HG02642 (cell line): ENCODE measurements around the gene BIRC2.
"Not testable (repeated sequence)": the region's sequence is repeated elsewhere in the genome, so short reads cannot be mapped to it uniquely, and the experiment has no call there.

ENCODE experiments used
- ATAC-seq: cut with Tn5 transposase; IDR thresholded peaks from one replicate; pipeline ENCODE4 v1.9.1; 2021; ENCODE audit warnings: mild to moderate bottlenecking; ENCODE audit not compliant: unreplicated experiment, poor library complexity

The BIRC2 gene

DNA sequence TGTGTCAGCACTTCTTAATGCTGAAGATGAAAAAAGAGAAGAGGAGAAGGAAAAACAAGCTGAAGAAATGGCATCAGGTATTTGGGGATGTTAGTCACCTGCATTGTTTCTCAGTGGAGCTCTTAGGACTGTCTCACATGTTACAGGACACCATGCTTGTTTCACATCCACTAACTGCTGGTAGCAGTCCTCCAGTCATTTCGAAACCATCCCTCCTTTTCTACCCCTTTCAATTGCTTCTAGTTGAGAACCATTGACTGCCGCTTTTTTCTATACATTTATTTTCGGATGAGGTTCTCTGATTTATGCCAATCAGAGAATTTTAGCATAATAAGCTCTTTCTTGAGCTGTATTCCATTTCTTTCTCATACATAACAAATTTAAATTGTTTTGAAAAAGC lies 21.5 kb downstream of the BIRC2 start:
- peak; percentile 100 for ATAC-seq

- ATAC-seq, result not testable (repeated sequence)
These were observed 27.8 kb downstream of the BIRC2 start for GRCh38 chr11:102374633-102375424.

GRCh38 chr11:102375720-102376399 lies 28.8 kb downstream of the BIRC2 start:
- ATAC-seq, result no peak

DNA sequence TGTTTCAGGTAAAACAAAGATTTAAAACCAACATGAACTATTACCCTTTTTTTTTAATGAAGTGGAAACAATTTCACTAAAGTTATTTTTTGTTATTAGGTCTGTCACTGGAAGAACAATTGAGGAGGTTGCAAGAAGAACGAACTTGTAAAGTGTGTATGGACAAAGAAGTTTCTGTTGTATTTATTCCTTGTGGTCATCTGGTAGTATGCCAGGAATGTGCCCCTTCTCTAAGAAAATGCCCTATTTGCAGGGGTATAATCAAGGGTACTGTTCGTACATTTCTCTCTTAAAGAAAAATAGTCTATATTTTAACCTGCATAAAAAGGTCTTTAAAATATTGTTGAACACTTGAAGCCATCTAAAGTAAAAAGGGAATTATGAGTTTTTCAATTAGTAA lies 30.9 kb downstream of the BIRC2 start:
- no peak for ATAC-seq

DNA sequence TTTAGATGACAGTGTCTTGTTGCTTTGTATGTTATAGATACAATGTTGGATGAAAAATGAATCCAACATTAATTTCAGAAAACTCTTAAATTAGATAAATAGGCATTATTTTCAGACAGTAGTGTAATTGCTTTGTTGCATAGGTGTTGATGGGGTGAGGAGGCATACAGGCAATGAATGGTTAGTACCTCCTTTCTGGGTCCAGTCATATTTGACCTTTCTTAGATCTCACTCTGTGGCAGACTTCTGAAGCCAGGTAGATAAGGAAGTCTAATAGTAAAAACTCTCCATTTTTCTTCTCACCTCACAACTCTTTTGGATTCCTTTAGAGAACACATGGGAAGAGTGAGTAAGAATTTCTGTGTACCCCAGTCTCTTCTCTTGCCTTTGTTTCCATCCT lies 31.8 kb downstream of the BIRC2 start:
- no peak for ATAC-seq

- no peak for ATAC-seq
These were observed 35.4 kb downstream of the BIRC2 start for GRCh38 chr11:102382384-102382783.

GRCh38 chr11:102383839-102384238 lies 36.8 kb downstream of the BIRC2 start:
- ATAC-seq, result no peak

DNA sequence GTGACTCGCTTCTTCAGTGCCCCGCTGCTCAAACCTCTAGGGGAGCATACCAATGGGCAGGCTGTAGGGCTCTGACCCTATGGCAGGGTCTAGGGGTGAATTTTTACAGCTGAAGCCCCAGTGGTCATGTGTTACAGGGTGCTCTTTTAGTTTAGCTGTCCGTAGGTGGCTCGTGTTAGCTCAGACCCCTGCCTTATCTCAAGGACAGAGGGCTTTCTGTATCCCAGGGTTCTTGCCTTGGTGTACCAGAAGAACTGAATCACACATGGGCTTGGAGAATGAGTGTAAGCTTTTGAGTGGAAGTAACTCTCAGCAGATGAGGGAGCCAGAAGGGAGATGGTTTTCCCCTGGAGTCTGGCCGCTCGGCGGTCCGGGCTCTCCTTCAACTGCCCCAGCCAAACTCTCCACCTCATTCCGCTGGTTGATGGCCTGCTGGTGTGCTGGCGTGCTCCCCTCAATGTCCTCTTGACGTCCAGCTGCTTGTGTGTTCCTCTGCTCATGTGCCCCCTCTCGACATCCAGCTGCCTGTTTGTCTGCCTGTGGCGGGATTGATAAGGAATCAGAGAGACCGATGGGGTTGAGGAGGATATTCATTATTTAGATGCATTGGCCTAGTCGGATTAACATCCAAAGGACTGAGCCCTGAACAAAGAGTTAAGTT lies 37.5 kb downstream of the BIRC2 start:
- no peak for ATAC-seq

GRCh38 chr11:102385085-102386007 lies 38.3 kb downstream of the BIRC2 start:
- no peak for ATAC-seq

DNA sequence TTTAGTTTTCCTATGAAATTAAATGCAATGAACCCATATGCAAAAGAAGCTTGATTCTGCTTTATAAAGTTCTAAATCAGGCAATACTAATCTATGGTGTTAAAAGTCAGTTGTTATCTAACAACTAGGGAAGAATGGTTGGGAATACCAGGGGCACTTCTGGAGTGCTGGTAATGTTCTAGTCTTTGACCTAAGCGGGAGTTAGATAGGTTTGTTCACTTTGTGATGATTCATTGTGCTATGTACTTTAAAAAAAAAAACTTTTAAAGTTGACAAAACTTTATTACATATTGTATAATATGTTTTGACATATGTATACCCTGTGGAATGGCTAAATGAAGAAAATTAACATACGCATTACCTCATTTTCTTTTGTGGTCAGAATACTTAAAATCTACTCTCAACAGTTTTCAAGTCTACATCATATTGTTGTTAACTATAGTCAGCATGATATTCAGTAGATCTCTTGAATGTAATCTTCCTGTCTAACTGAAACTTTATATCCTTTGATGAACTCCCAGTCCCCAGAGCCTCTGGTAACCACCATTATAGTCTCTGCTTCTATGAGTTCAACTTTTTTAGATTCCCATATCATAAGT lies 39.2 kb downstream of the BIRC2 start:
- no peak for ATAC-seq

GRCh38 chr11:102387043-102387781 lies 40.2 kb downstream of the BIRC2 start:
- ATAC-seq, result no peak

GRCh38 chr11:102389253-102389652 lies 42.2 kb downstream of the BIRC2 start:
- ATAC-seq, result no peak

- ATAC-seq, result peak; percentile 85
These were observed 43.9 kb downstream of the BIRC2 start for GRCh38 chr11:102390667-102391465.

DNA sequence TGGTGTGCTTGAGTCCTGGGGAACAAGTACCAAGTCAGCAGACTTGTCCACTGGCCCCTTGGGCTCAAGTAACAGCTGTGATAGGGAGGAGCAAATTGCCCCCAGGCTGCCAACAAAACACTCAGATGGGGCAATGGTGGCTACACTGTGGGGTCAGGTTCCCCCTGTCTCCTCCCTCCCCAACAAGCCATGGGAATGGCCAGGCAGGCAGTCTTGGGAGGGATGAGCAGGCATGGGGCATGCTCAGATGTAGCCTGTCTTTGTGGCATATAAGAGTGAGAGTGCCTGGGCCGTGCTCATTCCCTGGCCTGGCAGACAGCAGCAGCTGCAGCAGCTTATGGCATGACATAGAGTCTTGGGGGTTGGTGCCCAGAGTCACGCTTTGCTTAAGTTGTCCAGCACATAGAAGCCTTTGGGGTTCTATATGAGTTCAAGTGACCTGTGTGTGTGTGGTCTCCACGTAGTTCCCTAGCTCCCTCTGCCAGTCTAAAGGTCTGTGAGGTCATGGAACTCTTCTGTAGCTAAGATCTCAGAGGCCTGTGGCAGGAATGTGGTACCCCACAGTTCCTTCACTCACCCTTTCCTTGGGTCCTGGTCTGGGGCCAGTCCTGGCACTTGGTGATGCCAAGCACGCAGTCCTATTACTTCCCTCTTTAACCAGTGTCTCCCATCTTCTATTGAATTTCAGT lies 44.7 kb downstream of the BIRC2 start:
- ATAC-seq, result no peak

DNA sequence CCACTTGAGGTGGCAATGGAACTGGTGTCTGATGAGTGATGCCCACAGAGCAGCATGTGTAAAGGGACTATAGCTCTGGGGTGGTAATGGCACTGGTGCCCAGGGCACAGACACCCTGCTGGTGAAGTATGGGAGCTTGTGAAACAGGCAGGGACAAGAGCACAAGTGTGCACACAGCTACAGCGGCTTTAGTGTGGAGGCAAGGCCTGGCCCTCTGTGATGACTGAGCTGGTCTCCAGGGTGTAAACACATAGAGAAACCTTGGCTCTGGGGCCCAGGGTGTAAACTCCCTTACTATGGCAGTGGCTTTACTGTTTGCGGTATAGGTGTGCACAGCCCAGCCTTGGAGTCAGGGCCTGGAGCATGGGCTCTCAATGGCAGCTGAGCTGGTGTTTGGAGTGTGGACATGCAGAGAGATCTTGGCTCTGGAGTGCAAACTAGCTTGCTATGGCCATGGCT lies 46.3 kb downstream of the BIRC2 start:
- no peak for ATAC-seq

GRCh38 chr11:102395720-102396393 lies 48.8 kb downstream of the BIRC2 start:
- ATAC-seq, result no peak
